Measurements from ENCODE around the gene CAMK1D.

- TF ChIP-seq, protein P1, sequence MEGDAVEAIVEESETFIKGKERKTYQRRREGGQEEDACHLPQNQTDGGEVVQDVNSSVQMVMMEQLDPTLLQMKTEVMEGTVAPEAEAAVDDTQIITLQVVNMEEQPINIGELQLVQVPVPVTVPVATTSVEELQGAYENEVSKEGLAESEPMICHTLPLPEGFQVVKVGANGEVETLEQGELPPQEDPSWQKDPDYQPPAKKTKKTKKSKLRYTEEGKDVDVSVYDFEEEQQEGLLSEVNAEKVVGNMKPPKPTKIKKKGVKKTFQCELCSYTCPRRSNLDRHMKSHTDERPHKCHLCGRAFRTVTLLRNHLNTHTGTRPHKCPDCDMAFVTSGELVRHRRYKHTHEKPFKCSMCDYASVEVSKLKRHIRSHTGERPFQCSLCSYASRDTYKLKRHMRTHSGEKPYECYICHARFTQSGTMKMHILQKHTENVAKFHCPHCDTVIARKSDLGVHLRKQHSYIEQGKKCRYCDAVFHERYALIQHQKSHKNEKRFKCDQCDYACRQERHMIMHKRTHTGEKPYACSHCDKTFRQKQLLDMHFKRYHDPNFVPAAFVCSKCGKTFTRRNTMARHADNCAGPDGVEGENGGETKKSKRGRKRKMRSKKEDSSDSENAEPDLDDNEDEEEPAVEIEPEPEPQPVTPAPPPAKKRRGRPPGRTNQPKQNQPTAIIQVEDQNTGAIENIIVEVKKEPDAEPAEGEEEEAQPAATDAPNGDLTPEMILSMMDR (conservative IDR thresholded peaks at IDR 0.05 in 1 of 2, IDR thresholded peaks at IDR 0.05 in 1 of 2; ENCODE audit: extremely low read depth in 1 of 2, insufficient read depth in 1 of 2, low read depth in 1 of 2, low read length in 2 of 2), result no peak
- TF ChIP-seq EZH2 (IDR thresholded peaks at IDR 0.05; ENCODE audit: borderline replicate concordance, low read length), result no peak
Measured at GRCh38 chr10:12541446-12542067, 192.2 kb downstream of the CAMK1D start.
